GM19452 (cell line): Measurements from ENCODE around the gene MOV10.
"Not testable (repeated sequence)": the region's sequence is repeated elsewhere in the genome, so short reads cannot be mapped to it uniquely, and the experiment has no call there.

ENCODE experiments used
- ATAC-seq: cut with Tn5 transposase; IDR thresholded peaks from one replicate; pipeline ENCODE4 v1.9.1; 2021; ENCODE audit not compliant: unreplicated experiment

The MOV10 gene

DNA sequence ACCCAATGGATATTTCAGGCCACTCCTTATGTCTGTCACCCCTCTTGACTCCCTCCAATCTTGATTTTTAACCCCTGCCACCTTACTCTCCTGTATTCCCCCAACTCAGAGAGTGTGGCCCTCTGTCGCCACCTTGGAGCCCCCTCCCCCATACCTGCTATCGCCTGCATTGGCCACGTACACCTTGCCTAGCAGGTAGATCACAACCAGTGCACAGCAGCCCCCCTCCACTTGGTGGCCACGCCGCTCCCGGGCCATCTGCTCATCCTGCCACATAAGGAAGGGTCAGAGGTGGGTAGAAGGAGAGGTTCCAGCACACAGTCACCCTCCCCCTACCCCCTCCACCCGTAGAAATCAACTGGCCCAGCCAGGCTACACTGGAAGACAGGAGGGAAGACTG lies 37.7 kb downstream of the MOV10 start:
- no peak for ATAC-seq

- no peak for ATAC-seq
Measured at GRCh38 chr1:112712701-112713128, 38.3 kb downstream of the MOV10 start.

GRCh38 chr1:112713466-112714312 lies 39.2 kb downstream of the MOV10 start:
- no peak for ATAC-seq

GRCh38 chr1:112714313-112715263 lies 40.1 kb downstream of the MOV10 start:
- no peak for ATAC-seq

DNA sequence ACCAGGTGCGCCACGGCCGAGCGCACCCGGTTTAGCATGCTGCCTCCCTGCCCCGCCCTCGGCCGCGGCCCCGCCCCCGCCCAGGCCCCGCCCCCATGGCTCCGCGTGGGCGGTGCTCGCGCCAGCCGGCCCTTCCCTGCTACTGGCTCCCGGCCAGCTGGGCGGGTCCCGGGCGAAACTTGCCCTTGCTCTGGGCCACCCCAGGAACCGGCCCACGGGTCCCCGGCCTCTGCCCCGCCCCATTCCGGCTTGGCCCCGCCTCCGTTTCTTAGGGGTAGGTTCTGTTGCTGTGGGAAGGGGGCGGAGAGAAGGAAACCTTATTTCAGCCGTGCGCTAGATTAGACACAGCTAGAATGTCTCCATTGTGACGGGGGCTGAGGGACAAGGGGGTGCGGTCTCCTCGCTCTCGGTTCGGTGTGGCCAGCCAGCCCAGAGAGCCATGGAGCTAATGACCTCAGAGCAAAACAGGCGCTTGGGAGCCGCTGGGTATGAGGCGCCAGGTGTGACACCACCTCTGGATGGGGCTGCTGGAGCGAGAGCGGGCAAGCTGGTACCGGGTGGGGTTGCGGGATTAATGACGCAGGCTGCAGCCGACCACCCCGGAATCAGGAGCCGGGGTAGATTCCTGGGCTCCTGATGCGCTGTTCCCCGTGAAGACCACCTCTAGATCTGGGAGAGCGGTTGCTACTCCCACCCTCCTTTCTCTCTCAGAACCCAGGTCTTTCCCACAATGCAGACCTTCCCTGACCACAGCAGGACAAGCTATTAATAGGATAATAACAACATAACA lies 41.0 kb downstream of the MOV10 start, which contains the start of gene PPM1J:
PPM1J (minus strand) TSS at position 69 of the 790 bp plus-strand sequence; CDS start at position 38, 31 bp downstream.
- peak; percentile 79 for ATAC-seq

DNA sequence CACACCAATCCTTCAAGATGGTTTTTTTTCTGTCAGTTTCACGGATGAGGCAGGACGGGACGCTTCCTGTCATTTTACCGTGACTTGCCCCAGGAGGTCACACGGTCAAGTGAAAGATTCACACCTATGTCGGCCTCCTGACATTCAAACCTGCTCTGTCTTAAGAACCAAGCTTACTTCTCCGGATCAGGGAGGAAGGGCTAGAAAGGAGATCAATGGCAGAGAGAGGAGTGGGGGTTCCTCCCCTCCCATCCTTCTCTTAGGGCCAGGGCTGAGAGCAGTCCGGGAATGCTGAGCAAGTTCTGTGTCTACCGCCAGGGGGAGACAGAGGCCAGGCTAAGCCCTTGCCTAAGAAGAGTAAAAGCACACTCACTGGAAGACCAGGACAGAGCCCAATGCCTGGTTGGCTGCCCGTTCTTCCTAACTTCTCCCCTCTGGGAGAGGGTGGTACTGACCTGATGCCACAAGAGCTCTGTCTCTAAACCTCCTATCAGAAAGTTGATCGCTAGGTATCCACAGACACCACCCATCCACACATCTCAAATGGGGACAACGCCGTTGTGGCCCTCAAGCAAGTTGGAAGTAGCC lies 41.8 kb downstream of the MOV10 start:
- ATAC-seq, result no peak

DNA sequence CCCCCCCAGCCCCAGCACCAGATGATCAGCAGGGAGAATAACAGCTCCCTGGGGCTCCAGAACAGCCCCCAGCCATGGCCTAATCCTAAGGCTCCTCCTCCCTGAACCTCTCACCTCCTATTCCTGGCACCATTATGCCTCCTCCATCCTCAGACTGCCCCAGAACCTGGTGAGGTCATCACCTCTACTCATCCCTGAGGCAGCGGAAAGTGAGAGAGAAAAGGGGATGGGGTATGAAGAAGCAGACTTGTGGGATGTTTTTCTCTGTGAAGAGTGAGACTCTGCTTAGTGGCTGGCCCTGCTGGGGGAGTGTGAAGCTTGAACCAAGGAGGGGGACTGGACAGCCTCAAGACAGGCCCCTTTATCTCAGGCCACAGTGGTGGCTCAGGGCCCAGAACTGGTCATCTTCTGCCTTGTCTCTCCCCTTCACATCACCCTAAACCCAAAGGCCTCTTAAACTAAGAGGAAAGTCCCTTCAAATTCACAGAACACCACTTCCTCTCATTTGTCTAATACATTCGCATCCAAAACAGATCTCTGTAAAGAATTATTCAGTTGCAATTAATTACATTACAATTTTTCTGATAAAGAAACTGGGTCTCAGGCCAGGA lies 42.9 kb downstream of the MOV10 start:
- ATAC-seq, result no peak

DNA sequence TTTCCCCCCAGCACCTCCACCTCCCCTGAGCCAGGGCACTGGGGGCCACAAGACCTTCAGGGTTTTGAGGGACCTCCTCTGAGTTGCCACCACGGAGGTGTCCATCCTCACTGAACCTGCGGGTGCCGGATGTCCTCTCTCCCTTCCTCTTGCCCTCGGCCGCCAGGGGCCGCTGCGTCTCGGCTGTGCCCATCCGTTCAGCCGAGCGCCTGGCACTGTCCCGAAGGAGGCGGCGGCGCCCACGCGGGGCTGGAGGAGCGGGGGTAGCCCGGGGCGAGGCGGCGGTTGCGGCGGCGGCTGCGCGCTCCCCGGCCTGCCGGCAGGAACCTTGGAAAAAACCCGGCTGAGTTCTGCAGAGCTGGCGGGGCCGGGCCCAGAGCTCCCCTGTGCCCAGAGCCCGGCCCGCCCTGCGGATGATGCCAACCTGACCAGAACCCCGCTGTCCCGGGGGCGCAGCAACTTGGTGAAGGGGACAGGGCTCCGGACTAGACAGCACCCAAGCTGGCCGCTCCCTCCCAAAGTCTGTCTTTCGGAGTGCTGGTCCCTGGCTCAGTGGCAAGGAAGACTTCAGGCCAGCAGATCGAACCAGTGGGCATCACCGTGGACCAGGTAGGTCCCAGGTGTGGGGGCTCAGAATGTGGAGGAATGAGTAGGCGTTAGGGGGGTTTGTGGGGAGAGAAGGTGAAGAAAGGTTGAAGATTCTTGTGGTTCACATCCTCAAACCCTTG lies 44.4 kb downstream of the MOV10 start:
- ATAC-seq, result no peak

- no peak for ATAC-seq
Measured at GRCh38 chr1:112719706-112720105, 45.2 kb downstream of the MOV10 start.

DNA sequence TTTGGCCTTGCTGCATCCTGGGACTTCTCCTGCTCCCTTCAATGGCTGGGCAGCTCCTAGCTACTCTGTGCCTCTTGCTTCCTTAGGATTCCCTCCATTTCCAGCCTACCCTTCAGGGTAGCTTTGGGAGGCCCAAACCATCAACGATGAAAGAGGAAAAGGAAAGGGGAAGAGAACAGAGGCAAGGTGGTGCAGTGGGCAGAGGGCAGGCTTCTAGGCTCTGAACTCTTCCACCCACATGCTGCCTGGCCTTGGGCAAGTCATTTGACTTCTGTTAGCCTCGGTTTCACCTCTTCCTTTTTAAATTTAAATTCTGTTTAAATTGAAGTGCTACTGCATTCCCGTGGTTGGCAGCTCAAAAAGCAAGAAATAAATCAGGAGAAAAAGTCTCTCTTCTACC lies 46.3 kb downstream of the MOV10 start:
- no peak for ATAC-seq

GRCh38 chr1:112721294-112721693 lies 46.8 kb downstream of the MOV10 start:
- ATAC-seq, result not testable (repeated sequence)

- no peak for ATAC-seq
Measured at GRCh38 chr1:112721966-112722524, 47.6 kb downstream of the MOV10 start.

DNA sequence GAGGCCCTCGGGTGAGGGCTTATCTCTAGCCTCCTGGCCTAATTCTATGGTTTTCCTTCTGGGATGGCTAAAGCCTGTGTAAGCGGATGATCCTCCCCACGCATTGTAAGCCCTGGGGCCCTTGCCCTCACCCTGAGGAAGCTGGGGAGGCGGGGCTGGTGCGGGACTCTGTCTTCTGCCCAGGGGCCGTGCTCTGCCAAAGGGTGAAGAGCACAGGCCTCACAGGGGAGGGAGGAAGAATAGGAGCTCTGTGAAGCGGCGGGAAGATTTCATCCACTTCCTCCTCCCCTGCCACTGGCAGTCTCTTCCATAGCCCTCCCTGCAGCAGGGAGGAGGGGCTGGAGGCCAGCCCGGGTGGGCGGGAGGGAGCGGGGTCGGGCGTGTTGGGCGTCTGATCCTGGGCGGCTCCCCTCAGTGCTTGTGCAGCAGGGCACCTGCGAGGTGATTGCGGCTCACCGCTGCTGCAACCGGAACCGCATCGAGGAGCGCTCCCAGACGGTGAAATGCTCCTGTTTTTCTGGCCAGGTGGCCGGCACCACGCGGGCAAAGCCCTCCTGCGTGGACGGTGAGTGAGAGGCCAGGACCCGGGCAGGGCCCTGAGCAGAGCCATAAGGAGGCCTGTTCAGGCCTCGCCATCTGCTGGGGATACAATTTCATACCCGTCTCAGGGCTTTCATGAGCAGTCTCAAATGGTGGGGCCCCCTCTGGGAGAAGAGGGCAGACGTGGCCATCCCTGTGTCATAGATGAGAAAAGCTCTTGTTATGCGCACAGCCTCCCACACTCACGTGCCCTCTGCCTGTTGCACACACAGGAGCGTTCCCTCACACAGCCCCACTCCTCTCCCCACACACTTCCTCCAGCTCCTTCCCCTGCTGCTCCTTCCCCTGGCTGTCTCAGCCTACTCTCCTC lies 48.4 kb downstream of the MOV10 start:
- ATAC-seq, result no peak

GRCh38 chr1:112723511-112723839 lies 49.0 kb downstream of the MOV10 start:
- no peak for ATAC-seq

DNA sequence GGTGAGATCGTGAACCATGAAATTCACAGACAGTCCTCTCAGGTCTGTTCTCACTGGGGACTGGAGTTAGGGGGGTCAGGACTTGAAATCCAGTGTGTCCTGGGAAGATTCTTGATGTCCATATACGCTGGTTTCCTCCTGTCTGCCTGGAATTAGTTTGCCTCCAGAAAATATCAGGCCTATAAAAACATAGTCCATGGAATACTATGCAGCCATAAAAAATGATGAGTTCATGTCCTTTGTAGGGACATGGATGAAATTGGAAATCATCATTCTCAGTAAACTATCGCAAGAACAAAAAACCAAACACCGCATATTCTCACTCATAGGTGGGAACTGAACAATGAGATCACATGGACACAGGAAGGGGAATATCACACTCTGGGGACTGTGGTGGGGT lies 49.8 kb downstream of the MOV10 start:
- not testable (repeated sequence) for ATAC-seq

GRCh38 chr1:112727716-112728115 lies 53.3 kb downstream of the MOV10 start:
- no peak for ATAC-seq

DNA sequence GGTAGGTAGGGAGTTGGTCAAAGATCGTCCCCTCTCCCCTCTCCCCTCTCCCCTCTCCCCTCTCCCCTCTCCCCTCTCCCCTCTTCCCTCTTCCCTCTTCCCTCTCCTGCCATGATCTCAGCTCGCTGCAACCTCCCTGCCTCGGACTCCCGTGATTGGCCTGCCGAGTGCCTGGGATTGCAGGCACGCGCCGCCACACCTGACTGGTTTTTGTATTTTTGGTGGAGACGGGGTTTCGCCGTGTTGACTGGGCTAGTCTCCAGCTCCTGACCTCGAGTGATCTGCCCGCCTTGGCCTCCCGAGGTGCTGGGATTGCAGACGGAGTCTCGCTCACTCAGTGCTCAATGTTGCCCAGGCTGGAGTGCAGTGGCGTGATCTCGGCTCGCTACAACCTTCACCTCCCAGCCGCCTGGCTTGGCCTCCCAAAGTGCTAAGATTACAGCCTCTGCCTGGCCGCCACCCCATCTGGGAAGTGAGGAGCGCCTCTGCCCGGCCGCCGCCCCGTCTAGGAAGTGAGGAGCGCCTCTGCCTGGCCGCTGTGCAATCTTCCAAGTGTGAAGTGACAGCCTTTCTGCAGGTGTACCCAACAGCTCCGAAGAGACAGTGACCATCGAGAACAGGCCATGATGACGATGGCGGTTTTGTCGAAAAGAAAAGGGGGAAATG lies 54.0 kb downstream of the MOV10 start:
- not testable (repeated sequence) for ATAC-seq

DNA sequence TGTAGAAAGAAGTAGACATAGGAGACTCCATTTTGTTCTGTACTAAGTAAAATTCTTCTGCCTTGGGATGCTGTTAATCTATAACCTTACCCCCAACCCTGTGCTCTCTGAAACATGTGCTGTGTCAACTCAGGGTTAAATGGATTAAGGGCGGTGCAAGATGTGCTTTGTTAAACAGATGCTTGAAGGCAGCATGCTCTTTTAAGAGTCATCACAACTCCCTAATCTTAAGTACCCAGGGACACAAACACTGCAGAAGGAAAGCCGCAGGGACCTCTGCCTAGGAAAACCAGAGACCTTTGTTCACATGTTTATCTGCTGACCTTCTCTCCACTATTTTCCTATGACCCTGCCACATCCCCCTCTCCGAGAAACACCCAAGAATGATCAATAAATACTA lies 54.6 kb downstream of the MOV10 start:
- not testable (repeated sequence) for ATAC-seq
